NCI-H2196 treated with DMSO at 0.1 percent for 48 hours (cell line): ENCODE data around the gene CDK5RAP3.

Source experiments
- DNase-seq: peaks from one replicate; lab custom pipeline; 2025; ENCODE audit not compliant: unreplicated experiment; lab: John Stamatoyannopoulos, UW

The CDK5RAP3 gene

DNA sequence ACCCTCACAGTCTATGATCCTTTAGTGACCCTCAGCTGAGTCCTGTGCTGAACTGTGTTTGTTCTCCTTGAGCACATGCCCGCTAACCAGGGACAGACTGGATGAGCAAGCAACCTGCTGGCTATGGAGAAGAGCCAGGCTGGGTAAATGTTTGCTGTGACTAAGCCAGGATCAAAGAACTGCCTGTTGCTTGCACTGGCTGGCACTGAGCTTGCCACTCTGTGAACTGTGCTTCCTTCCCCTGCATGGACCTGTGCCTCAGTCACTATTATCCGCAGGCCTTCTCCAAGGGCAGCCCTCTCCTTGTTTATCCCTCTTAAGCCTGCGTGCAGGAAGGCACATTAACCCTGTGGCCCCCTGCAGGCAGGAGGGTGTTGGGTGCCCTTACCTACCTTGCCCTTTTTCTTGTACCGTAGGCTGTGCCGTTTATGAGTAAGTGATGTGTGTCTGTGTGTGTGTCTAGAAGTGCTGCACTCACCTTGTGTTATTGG, 22.2 kb upstream of the CDK5RAP3 start:
- no peak for DNase-seq

DNA sequence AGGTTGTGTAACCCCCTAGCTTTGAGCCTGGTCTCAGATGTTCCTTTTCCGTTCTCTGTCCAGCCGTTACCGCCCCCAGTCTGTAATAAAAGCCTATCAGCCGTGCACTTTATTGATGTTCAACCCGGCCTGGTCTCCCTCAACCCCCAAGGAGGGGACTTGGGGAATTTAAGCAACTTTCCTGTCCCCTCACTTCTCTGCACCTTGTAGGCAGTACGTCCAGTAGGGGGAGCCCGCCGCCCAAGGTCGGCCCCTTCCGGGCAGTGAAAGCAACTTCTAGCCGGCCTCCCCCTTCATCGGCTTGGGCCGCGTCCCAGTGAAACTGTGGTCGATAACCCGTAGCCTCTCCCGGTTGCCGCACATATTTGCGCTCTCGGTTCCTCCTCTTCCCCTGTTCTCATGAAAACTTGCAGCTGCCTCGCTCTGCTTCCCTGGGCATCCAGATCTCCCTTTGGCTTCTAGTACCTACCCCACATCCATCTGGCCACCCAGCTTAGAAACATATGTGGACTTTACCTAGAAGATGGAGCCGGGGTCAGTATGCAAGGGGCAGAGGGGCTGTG, 21.6 kb upstream of the CDK5RAP3 start:
- DNase-seq = peak; percentile 86

DNA sequence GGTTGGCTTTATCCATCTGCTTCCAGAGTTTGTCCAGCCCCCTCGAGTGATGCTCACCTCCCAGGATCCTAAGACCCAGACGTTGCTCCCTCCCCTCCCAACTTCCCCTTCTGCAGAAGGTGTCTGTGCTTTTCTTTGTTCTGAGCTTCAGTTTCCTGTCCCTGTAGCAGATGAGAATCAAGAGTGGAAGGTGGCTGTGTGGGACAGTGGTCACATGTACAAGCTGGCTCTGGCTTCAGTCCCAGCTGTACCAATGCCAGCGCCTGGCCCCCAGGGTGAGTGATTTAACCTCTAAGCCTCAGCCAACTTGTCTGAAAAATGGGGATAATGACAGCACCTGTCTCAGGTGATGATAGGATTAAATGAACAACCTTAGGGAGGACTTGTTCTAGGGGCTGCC, 21.0 kb upstream of the CDK5RAP3 start:
- DNase-seq = peak; percentile 21

DNA sequence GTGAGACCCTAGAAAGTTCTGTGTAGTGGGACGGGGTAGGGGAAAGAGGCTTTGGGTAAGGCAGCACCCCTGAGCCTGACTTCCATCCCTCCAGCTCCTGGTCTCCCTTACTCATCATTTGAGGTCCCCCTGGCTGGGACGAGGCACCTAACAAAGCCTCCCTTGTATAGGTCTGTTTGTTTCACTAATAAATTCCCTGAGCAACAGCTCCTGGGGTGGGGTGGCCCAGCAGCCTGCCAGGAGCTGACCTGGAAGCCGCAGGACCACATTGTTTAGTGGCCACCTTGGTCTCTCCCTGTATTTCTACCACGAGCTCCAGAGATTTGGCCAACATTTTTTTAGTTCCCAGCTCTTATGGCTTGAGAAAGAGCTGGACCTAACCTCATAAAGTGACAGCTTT, 20.5 kb upstream of the CDK5RAP3 start:
- no peak for DNase-seq

- DNase-seq = no peak
Measured at GRCh38 chr17:47952171-47953021, 18.5 kb upstream of the CDK5RAP3 start.

DNA sequence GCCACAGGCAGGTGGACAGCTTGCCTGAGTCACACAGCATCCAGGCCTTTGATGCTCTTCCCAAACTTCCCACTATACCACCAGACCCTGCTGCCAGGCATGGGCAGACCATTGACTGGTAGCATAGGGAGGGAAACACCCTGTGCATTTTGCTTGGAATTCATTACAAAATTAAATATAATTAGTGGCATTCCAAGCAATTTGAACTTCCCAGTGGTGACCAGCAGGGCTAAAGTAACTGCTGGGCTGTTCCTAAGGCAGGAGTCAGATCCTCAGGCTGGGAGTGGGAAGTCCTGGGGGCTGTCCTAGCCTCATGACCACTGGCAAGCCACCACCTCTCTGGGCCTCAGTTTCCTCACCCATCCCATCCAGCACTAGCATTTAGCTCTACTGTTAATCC, 17.0 kb upstream of the CDK5RAP3 start:
- DNase-seq = no peak

GRCh38 chr17:47955497-47956461, 15.1 kb upstream of the CDK5RAP3 start:
- no peak for DNase-seq

GRCh38 chr17:47956791-47957590, 13.9 kb upstream of the CDK5RAP3 start:
- DNase-seq = no peak

GRCh38 chr17:47957591-47958490, 13.1 kb upstream of the CDK5RAP3 start, which contains the start of gene PRR15L:
PRR15L (minus strand) TSS chr17:47957883; CDS start chr17:47953234, 4,649 bp downstream.
- peak; percentile 88 for DNase-seq

DNA sequence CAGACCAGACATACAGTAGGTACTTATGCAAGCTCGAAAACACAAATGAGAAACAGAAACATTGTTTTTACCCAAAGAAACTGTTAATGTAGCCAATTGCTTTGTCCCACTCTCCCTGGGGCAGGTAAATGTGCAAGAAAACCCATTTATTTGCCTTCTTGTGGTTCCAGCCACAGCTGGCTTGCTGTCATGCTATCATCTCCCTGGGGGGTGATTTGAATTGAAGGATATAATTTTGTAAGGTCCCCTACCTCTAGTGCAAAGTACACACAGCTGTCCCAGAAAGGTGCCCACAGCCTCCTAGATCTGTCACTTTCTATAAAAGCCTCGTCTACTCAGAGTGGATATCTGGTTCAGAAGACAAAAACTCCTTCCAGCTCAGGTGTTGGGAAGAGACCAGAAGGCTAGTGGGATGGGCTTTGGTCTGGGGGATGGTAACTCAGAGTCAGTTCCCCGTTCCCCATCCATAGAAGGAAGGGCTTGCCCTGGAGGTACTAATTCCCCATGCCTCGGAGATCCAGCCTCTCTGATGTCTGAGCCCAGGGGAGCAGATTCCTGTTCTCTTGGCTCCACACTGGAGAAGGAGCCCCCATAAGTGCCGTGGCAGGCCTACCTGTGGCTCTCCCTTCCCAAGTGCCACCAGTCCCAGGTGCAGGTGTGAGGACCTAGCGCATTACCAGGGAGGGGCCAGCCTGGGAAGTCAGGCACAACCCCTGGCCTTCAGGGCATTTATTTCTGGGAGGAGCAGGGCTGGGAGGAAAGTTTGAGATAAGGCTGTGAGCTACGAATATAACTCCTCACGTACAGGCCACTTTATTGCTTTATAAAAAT, 10.9 kb upstream of the CDK5RAP3 start:
- no peak for DNase-seq

DNA sequence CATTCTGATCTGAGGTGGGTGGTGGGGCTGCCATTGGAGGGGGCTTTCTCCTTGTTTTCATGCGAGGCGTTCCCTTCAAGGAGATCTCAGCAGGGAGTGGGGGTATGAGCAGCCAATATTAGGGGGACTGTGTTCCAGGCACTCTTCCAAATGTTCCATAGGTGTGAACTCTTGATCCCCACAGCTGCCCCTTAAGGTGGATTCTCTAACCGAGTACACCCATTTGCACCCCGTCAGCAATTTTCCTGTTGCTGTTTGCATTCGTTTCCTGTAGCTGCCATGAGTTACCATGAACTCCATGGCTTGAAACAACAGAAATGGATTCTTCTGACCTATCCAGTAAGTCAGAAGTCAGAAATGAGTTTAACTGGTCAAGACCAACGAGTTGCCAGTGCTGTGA, 9.5 kb upstream of the CDK5RAP3 start:
- DNase-seq = no peak

GRCh38 chr17:47962901-47963300, 8.0 kb upstream of the CDK5RAP3 start:
- DNase-seq = no peak

GRCh38 chr17:47964856-47965255, 6.1 kb upstream of the CDK5RAP3 start:
- DNase-seq = no peak

- DNase-seq = no peak
Measured at GRCh38 chr17:47966079-47966519, 4.8 kb upstream of the CDK5RAP3 start.

DNA sequence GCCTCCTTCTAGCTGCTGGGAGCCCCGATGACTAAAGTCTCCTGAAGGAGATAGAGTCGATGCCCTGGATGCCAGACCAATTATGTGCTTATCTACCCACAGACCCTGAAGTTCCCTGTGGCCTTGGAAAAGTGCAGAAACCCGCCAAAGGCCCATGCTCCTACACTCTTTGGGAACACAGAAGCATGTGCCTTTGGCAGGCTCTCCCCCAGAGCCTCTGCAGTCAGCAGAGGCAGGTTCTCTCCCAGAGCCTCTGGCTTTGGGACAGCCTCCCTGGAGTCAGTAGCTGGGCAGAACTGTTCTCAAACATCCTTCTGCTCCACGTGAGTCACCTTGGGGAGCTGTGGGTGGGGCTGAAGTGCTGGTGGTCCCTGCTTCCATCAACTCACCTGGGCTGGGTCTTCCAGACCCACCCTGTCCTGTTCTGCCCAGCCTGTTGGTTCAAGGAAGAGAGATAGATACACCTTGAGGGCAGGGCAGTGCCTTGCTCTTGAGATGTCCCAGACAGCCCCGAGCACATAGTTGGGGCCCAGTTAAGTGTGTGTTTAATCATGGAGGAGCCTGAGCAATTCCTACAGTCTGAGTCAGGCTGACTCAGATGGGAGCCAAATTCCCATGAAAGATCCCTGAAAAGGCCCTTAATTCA, 3.2 kb upstream of the CDK5RAP3 start:
- no peak for DNase-seq

DNA sequence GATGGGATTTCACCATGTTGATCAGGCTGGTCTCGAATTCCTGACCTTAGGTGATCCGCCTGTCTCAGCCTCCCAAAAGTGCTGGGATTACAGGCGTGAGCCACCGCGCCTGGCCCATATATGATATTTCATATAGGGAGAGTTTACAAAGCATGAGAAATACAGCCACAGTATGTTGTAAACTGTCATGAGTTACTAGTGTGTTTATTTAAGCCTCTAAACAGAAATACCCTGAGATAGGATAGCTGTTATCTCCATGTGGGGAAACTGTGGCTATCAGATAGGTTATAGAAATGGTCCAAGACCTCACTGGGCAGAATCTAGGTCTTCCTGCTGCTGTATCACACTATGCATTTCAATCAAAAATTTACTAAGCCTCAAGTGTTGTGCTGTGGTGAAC, 2.1 kb upstream of the CDK5RAP3 start:
- DNase-seq = no peak

DNA sequence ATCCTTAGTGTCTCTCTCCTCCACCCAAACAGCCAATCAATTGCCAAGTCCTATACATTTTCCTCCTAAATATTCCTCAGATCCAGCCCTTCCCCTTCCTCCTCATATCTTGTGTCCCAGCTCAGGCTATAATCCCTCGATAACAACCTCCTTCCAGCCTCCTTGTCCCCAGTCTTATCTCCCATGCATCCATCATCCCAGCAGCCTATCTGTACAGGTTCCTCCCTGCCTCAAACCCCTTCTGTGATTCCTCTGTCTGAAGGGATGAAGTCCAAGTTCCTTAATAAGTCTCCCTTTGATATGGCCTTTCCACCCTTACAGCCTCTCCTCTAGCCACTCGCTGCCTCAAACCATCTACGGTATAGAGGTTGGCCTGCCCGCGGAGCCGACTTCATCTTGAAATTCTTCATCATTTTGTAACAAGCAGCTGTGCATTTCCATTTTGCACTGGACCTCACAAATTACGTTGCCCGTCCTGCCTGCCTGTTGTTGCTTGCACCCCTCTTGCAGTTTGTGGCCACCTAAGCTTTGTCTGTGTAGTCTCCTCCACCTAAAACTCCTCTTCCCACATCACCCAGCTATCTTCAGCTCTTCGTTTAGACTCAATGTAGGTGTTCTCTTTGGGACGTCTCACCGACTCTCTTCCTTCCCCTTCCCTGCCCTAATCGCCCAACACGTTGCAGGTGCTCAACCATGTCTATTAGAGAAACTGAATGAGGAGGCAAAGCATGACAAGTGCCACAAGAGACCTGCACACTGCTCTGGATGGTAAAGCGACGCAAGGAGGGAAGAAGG, 786 bp upstream of the CDK5RAP3 start:
- DNase-seq = no peak
